ENCODE results near the gene MYBPC2.

DNA sequence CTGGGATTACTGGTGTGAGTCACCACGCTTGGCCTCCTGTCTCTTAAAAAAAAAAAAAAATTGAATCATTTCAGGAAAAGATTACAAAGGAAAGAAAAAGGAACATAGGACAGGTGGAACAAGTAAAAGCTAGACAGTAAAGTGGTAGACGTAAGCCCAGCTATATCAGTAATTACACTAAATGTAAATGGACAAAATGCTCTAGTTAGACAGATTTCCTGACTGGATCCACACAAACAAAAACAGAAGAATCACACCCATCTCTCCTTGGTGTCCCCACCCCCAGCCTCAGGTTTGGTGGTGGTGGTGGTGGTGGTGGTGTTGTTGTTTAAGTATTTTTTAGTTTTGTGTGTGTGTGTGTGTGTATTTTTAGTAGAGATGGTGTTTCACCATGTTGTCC is 20.3 kb upstream of the MYBPC2 start:
- no peak for TF ChIP-seq POLR2A (IDR thresholded peaks at IDR 0.05)
- TF ChIP-seq, protein P1, sequence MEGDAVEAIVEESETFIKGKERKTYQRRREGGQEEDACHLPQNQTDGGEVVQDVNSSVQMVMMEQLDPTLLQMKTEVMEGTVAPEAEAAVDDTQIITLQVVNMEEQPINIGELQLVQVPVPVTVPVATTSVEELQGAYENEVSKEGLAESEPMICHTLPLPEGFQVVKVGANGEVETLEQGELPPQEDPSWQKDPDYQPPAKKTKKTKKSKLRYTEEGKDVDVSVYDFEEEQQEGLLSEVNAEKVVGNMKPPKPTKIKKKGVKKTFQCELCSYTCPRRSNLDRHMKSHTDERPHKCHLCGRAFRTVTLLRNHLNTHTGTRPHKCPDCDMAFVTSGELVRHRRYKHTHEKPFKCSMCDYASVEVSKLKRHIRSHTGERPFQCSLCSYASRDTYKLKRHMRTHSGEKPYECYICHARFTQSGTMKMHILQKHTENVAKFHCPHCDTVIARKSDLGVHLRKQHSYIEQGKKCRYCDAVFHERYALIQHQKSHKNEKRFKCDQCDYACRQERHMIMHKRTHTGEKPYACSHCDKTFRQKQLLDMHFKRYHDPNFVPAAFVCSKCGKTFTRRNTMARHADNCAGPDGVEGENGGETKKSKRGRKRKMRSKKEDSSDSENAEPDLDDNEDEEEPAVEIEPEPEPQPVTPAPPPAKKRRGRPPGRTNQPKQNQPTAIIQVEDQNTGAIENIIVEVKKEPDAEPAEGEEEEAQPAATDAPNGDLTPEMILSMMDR (IDR thresholded peaks at IDR 0.05 in 4 of 5, conservative IDR thresholded peaks at IDR 0.05 in 1 of 5): no peak
